Neural cell (in vitro differentiated cells): ENCODE measurements around the gene NRG2. TPM values are rescaled to one million over a fixed set of nuclear protein-coding genes. Genes with fewer than 3 reads are reported as not detected.

Source experiments
- H2AFZ ChIP-seq: fragments of 200-600, 300-800 bp; sonication (generic), shearing (Covaris generic); 2 replicates; pipeline ENCODE4 v1.6.0; 2014; ENCODE audit warnings: low read depth, mild to moderate bottlenecking, antibody characterized with exemption, low read length, moderate library complexity
- H3F3A ChIP-seq: fragments of 200-600 bp; shearing (Covaris generic); 2 replicates; pipeline ENCODE4 v1.6.1; 2016; ENCODE audit warnings: mild to moderate bottlenecking, moderate library complexity, mixed read lengths, antibody characterized with exemption, low read length; ENCODE audit not compliant: insufficient read depth, poor library complexity, severe bottlenecking
- H3K27ac ChIP-seq: fragments of 200-600, 300-800 bp; sonication (generic), shearing (Covaris generic); 2 replicates; pipeline ENCODE4 v1.5.1; 2014; ENCODE audit warnings: mild to moderate bottlenecking, low read length, moderate library complexity
- H3K27me3 ChIP-seq: fragments of 300-800, 200-600 bp; sonication (generic), shearing (Covaris generic); 2 replicates; pipeline ENCODE4 v1.6.0; 2014; ENCODE audit warnings: mild to moderate bottlenecking, low read depth, low read length, moderate library complexity; ENCODE audit not compliant: insufficient read depth
- H3K36me3 ChIP-seq: fragments of 300-800, 200-600 bp; sonication (generic), shearing (Covaris generic); 2 replicates; pipeline ENCODE4 v1.5.1; 2014; ENCODE audit warnings: mild to moderate bottlenecking, antibody characterized with exemption, low read length, moderate library complexity; ENCODE audit not compliant: insufficient read depth
- H3K4me2 ChIP-seq: fragments of 300-800, 200-600 bp; sonication (generic), shearing (Covaris generic); 2 replicates; pipeline ENCODE4 v1.6.0; 2014; ENCODE audit warnings: mild to moderate bottlenecking, low read length
- H3K4me3 ChIP-seq: fragments of 300-800, 200-600 bp; sonication (generic), shearing (Covaris generic); 2 replicates; pipeline ENCODE4 v1.5.1; 2014; ENCODE audit warnings: mild to moderate bottlenecking, low read length, moderate library complexity
- H3K79me2 ChIP-seq: fragments of 200-600 bp; shearing (Covaris generic); replicated peaks from 2 replicates; pipeline ENCODE4 v1.6.0; 2014; ENCODE audit warnings: mild to moderate bottlenecking, low read length, moderate library complexity; ENCODE audit not compliant: insufficient read depth
- H3K9ac ChIP-seq: fragments of 300-800, 200-600 bp; sonication (generic), shearing (Covaris generic); 2 replicates; pipeline ENCODE4 v1.6.1; 2016; ENCODE audit warnings: mild to moderate bottlenecking, low read length, mixed read lengths
- H3K9me2 ChIP-seq: fragments of 200-600 bp; shearing (Covaris generic); 2 replicates; pipeline ENCODE4 v1.6.1; 2016; ENCODE audit warnings: mild to moderate bottlenecking, low read length, mixed read lengths; ENCODE audit not compliant: insufficient read depth
- H3K9me3 ChIP-seq: fragments of 200-600, 300-800 bp; sonication (generic), shearing (Covaris generic); 2 replicates; pipeline ENCODE4 v1.6.1; 2016; ENCODE audit warnings: mild to moderate bottlenecking, mixed run types, low read length, moderate library complexity, mixed read lengths
- H4K20me1 ChIP-seq: fragments of 200-600 bp; shearing (Covaris generic); 2 replicates; pipeline ENCODE4 v1.6.1; 2016; ENCODE audit warnings: mild to moderate bottlenecking, mixed run types; ENCODE audit not compliant: insufficient read depth
- CTCF ChIP-seq: fragments of 450-650 bp; IDR thresholded peaks from 2 replicates; pipeline ENCODE4 v1.5.1; 2014; ENCODE audit warnings: antibody characterized with exemption, mild to moderate bottlenecking, moderate library complexity; ENCODE audit not compliant: poor library complexity, severe bottlenecking
- EP300 ChIP-seq: fragments of 450-650 bp; conservative IDR thresholded peaks from 2 replicates; pipeline ENCODE4 v1.6.1; 2014; ENCODE audit warnings: antibody characterized with exemption, mild to moderate bottlenecking, moderate library complexity; ENCODE audit not compliant: poor library complexity, severe bottlenecking
- EZH2 ChIP-seq: fragments of 200-600, 300-800 bp; shearing (Covaris generic), sonication (generic); IDR thresholded peaks from 2 replicates; pipeline ENCODE4 v1.6.1; 2014; ENCODE audit warnings: antibody characterized with exemption, low read length, borderline replicate concordance, mild to moderate bottlenecking; ENCODE audit not compliant: insufficient read depth, poor library complexity, severe bottlenecking
- MXI1 ChIP-seq: fragments of 450-650 bp; conservative IDR thresholded peaks from 2 replicates; pipeline ENCODE4 v1.6.1; 2014; ENCODE audit warnings: antibody characterized with exemption, mild to moderate bottlenecking; ENCODE audit not compliant: poor library complexity, severe bottlenecking
- POLR2AphosphoS5 ChIP-seq: IDR thresholded peaks from 2 replicates; pipeline ENCODE4 v1.6.1; 2012
- RAD21 ChIP-seq: fragments of 450-650 bp; conservative IDR thresholded peaks from 2 replicates; pipeline ENCODE4 v1.6.1; 2014; ENCODE audit warnings: antibody characterized with exemption, mild to moderate bottlenecking, moderate library complexity
- REST ChIP-seq: IDR thresholded peaks from 2 replicates; pipeline ENCODE4 v1.6.1; 2012; ENCODE audit warnings: borderline replicate concordance
- SMC3 ChIP-seq: fragments of 450-650 bp; conservative IDR thresholded peaks from 2 replicates; pipeline ENCODE4 v1.6.1; 2014; ENCODE audit warnings: antibody characterized with exemption, mild to moderate bottlenecking, moderate library complexity; ENCODE audit not compliant: poor library complexity
- TAF1 ChIP-seq: IDR thresholded peaks from 2 replicates; pipeline ENCODE4 v1.6.1; 2012; ENCODE audit warnings: low read depth
- polyA plus RNA-seq: library from polyadenylated mRNA; depleted of rRNA; stranded (reverse); fragments of >200 nt; gene quantifications from 2 replicates; pipeline ENCODE4 v1.2.3, GENCODE V29; 2014

NRG2 gene
- polyA plus RNA-seq, 1 donor from 2014 or later = 5.4 TPM

- no peak overlapping the region for H3K9ac ChIP-seq
- H3K36me3 ChIP-seq = no peaks in the 10 kb centered on the region
- no peak overlapping the region for H2AFZ ChIP-seq
- no peak overlapping the region for H3K4me3 ChIP-seq
- TF ChIP-seq RAD21 (no peak), CTCF (no peak), TAF1 (no peak), POLR2AphosphoS5 (no peak), MXI1 (no peak), SMC3 (no peak), EP300 (no peak), REST (no peak), EZH2 (no peak)
- H3K9me2 ChIP-seq = no peaks in the 10 kb centered on the region
- H3K4me2 ChIP-seq = no peak overlapping the region
- no peaks in the 10 kb centered on the region for H4K20me1 ChIP-seq
- no peaks in the 10 kb centered on the region for H3F3A ChIP-seq
- H3K79me2 ChIP-seq = no peaks in the 10 kb centered on the region
- H3K27ac ChIP-seq = no peak overlapping the region
- H3K9me3 ChIP-seq = no peaks in the 10 kb centered on the region
- no peaks in the 10 kb centered on the region for H3K27me3 ChIP-seq
Observed at GRCh38 chr5:140012443-140012842, 30.7 kb downstream of the NRG2 start.

GRCh38 chr5:140011297-140011802 is 31.7 kb downstream of the NRG2 start:
- Histone ChIP-seq H3K36me3 (no peaks in the 10 kb centered on the region), H3K9ac (no peak overlapping the region), H3K79me2 (no peaks in the 10 kb centered on the region), H2AFZ (no peak overlapping the region), H3F3A (no peaks in the 10 kb centered on the region), H3K9me3 (no peaks in the 10 kb centered on the region), H3K27me3 (no peaks in the 10 kb centered on the region), H3K4me2 (no peak overlapping the region), H3K9me2 (no peaks in the 10 kb centered on the region), H4K20me1 (no peaks in the 10 kb centered on the region), H3K27ac (no peak overlapping the region), H3K4me3 (no peak overlapping the region)
- TF ChIP-seq POLR2AphosphoS5 = no peak
- no peak for TF ChIP-seq EP300
- TF ChIP-seq EZH2 = no peak

GRCh38 chr5:140010798-140011197 is 32.3 kb downstream of the NRG2 start:
- Histone ChIP-seq H3K27me3 (no peaks in the 10 kb centered on the region), H3F3A (no peaks in the 10 kb centered on the region), H3K9me2 (no peaks in the 10 kb centered on the region), H3K9me3 (no peaks in the 10 kb centered on the region), H3K36me3 (no peaks in the 10 kb centered on the region), H2AFZ (no peak overlapping the region), H3K4me3 (no peak overlapping the region), H3K9ac (no peak overlapping the region), H3K27ac (no peak overlapping the region), H3K79me2 (no peaks in the 10 kb centered on the region), H4K20me1 (no peaks in the 10 kb centered on the region), H3K4me2 (no peak overlapping the region)
- TF ChIP-seq REST (no peak), MXI1 (no peak), EP300 (no peak), EZH2 (no peak), TAF1 (no peak), CTCF (no peak), SMC3 (no peak), POLR2AphosphoS5 (no peak), RAD21 (no peak)
